Muscle layer of colon (tissue), 2 donors: ENCODE results near the gene DNER.
"Not testable (repeated sequence)": the region's sequence is repeated elsewhere in the genome, so short reads cannot be mapped to it uniquely, and the experiment has no call there.

Experiments
- H3K27ac ChIP-seq: one replicate; pipeline ENCODE4 v1.7.0; 2013; ENCODE audit warnings: low read depth, mild to moderate bottlenecking, low read length, moderate library complexity
- H3K27me3 ChIP-seq, 2 donors: one replicate each; pipeline ENCODE4 v1.7.0; 2013; ENCODE audit warnings: low read length in 2 of 2, mild to moderate bottlenecking in 2 of 2; ENCODE audit not compliant: insufficient read depth in 2 of 2, control insufficient read depth in 1 of 2
- H3K36me3 ChIP-seq: one replicate; pipeline ENCODE4 v1.7.0; 2013; ENCODE audit warnings: mild to moderate bottlenecking, low read length; ENCODE audit not compliant: insufficient read depth
- H3K4me1 ChIP-seq: one replicate; pipeline ENCODE4 v1.7.0; 2013; ENCODE audit warnings: mild to moderate bottlenecking, low read length; ENCODE audit not compliant: insufficient read depth
- H3K4me3 ChIP-seq, 2 donors: one replicate each; pipeline ENCODE4 v1.7.0; 2013; ENCODE audit warnings: low read length in 2 of 2, low read depth in 1 of 2, mild to moderate bottlenecking in 1 of 2, moderate library complexity in 1 of 2
- H3K9ac ChIP-seq: one replicate; pipeline ENCODE4 v1.7.0; 2013; ENCODE audit warnings: low read length
- H3K9me3 ChIP-seq: one replicate; pipeline ENCODE4 v1.7.0; 2013; ENCODE audit warnings: mild to moderate bottlenecking, low read length
- donor health status: abdominal sarcoma.
- donor health status: Adenocarcinoma of cecum.

DNER gene

GRCh38 chr2:229714736-229715541 lies 584 bp upstream of the DNER start:
- H3K9me3 ChIP-seq = no peaks in the 10 kb centered on the region
- H3K9ac ChIP-seq = no peak overlapping the region
- H3K4me3 ChIP-seq = peak overlapping the region in 1 of 2 donors; percentile 32
- no peaks in the 10 kb centered on the region for H3K4me1 ChIP-seq
- no peak overlapping the region for H3K27ac ChIP-seq
- peaks cover 26 to 37% of the 10 kb centered on the region in 2 donors for H3K27me3 ChIP-seq
- no peaks in the 10 kb centered on the region for H3K36me3 ChIP-seq

GRCh38 chr2:229713371-229714079 lies 830 bp downstream of the DNER start:
- Histone ChIP-seq H3K36me3 (no peaks in the 10 kb centered on the region), H3K4me3 (no peak overlapping the region), H3K9me3 (no peaks in the 10 kb centered on the region), H3K4me1 (no peaks in the 10 kb centered on the region), H3K27ac (no peak overlapping the region), H3K9ac (no peak overlapping the region), H3K27me3 (peaks cover 26 to 33% of the 10 kb centered on the region in 2 donors)

- no peak overlapping the region for H3K27ac ChIP-seq
- H3K4me1 ChIP-seq = no peaks in the 10 kb centered on the region
- peaks cover 26 to 33% of the 10 kb centered on the region in 2 donors for H3K27me3 ChIP-seq
- H3K36me3 ChIP-seq = no peaks in the 10 kb centered on the region
- no peaks in the 10 kb centered on the region for H3K9me3 ChIP-seq
- no peak overlapping the region for H3K9ac ChIP-seq
- no peak overlapping the region for H3K4me3 ChIP-seq
These were observed 2.2 kb downstream of the DNER start for GRCh38 chr2:229712136-229712535.

GRCh38 chr2:229708335-229708734 lies 6.0 kb downstream of the DNER start:
- Histone ChIP-seq H3K36me3 (no peaks in the 10 kb centered on the region), H3K27ac (no peak overlapping the region), H3K4me3 (no peak overlapping the region), H3K9ac (no peak overlapping the region), H3K9me3 (no peaks in the 10 kb centered on the region), H3K4me1 (no peaks in the 10 kb centered on the region), H3K27me3 (peaks cover 9 to 11% of the 10 kb centered on the region in 2 donors)

- no peaks in the 10 kb centered on the region for H3K36me3 ChIP-seq
- H3K9ac ChIP-seq = no peak overlapping the region
- no peak overlapping the region for H3K27ac ChIP-seq
- no peaks in the 10 kb centered on the region for H3K4me1 ChIP-seq
- H3K27me3 ChIP-seq = no peaks in the 10 kb centered on the region
- H3K9me3 ChIP-seq = no peaks in the 10 kb centered on the region
- no peak overlapping the region for H3K4me3 ChIP-seq
These were observed 10.3 kb downstream of the DNER start for GRCh38 chr2:229703909-229704630.

- Histone ChIP-seq H3K27ac (no peak overlapping the region), H3K4me3 (no peak overlapping the region), H3K9me3 (no peaks in the 10 kb centered on the region), H3K27me3 (no peaks in the 10 kb centered on the region), H3K4me1 (no peaks in the 10 kb centered on the region), H3K36me3 (no peaks in the 10 kb centered on the region), H3K9ac (no peak overlapping the region)
These were observed 12.6 kb downstream of the DNER start for GRCh38 chr2:229701716-229702115.

- no peaks in the 10 kb centered on the region for H3K9me3 ChIP-seq
- H3K4me3 ChIP-seq = no peak overlapping the region
- H3K27ac ChIP-seq = no peak overlapping the region
- H3K9ac ChIP-seq = no peak overlapping the region
- H3K36me3 ChIP-seq = no peaks in the 10 kb centered on the region
- no peaks in the 10 kb centered on the region for H3K4me1 ChIP-seq
- no peaks in the 10 kb centered on the region for H3K27me3 ChIP-seq
These were observed 13.3 kb downstream of the DNER start for GRCh38 chr2:229701062-229701461.

- Histone ChIP-seq H3K36me3 (no peaks in the 10 kb centered on the region), H3K9me3 (no peaks in the 10 kb centered on the region), H3K9ac (no peak overlapping the region), H3K27ac (no peak overlapping the region), H3K4me3 (no peak overlapping the region), H3K4me1 (no peaks in the 10 kb centered on the region), H3K27me3 (no peaks in the 10 kb centered on the region)
These were observed 18.4 kb downstream of the DNER start for GRCh38 chr2:229695961-229696360.

GRCh38 chr2:229693845-229694244 lies 20.5 kb downstream of the DNER start:
- not testable (repeated sequence) for H3K4me1 ChIP-seq, H3K27ac ChIP-seq, H3K9ac ChIP-seq, H3K27me3 ChIP-seq, H3K36me3 ChIP-seq, H3K9me3 ChIP-seq, H3K4me3 ChIP-seq

- H3K9ac ChIP-seq = no peak overlapping the region
- no peaks in the 10 kb centered on the region for H3K9me3 ChIP-seq
- no peaks in the 10 kb centered on the region for H3K36me3 ChIP-seq
- no peak overlapping the region for H3K27ac ChIP-seq
- no peak overlapping the region for H3K4me3 ChIP-seq
- no peaks in the 10 kb centered on the region for H3K4me1 ChIP-seq
- no peaks in the 10 kb centered on the region for H3K27me3 ChIP-seq
These were observed 22.7 kb downstream of the DNER start for GRCh38 chr2:229691631-229692030.

GRCh38 chr2:229689307-229689839 lies 25.0 kb downstream of the DNER start:
- Histone ChIP-seq H3K9me3 (no peaks in the 10 kb centered on the region), H3K27ac (no peak overlapping the region), H3K4me1 (no peaks in the 10 kb centered on the region), H3K36me3 (no peaks in the 10 kb centered on the region), H3K27me3 (no peaks in the 10 kb centered on the region), H3K4me3 (no peak overlapping the region), H3K9ac (no peak overlapping the region)
